ENCODE data around the gene SAV1. TPM values are rescaled to one million over a fixed set of nuclear protein-coding genes. Genes with fewer than 3 reads are reported as not detected.

Gene SAV1
- total and polyA plus RNA-seq, 2 experiments from 2014 or later: 28.6 to 30.2 TPM

GRCh38 chr14:50612806-50613205, 55.3 kb downstream of the SAV1 start:
- Histone ChIP-seq H3K36me3 (ENCODE audit: low read depth) (no peaks in the 10 kb centered on the region), H3K27me3 (replicated peaks; ENCODE audit: insufficient read depth) (no peaks in the 10 kb centered on the region), H3K9ac (no peak overlapping the region), H2AFZ (no peak overlapping the region), H3K4me1 (ENCODE audit: insufficient read depth) (peaks cover 14% of the 10 kb centered on the region), H3K9me2 (ENCODE audit: insufficient read depth) (no peaks in the 10 kb centered on the region), H3K79me2 (ENCODE audit: insufficient read depth) (no peaks in the 10 kb centered on the region), H3F3A (ENCODE audit: insufficient read depth) (peaks cover 12% of the 10 kb centered on the region), H3K27ac (no peak overlapping the region), H3K4me3 (no peak overlapping the region), H3K4me2 (ENCODE audit: unreplicated experiment) (no peak overlapping the region), H3K9me3 (ENCODE audit: low read depth) (no peaks in the 10 kb centered on the region), H4K20me1 (ENCODE audit: insufficient read depth) (no peaks in the 10 kb centered on the region)
- WGBS, 2 experiments (ENCODE audit: low coverage in 1 of 2, low lambda C conversion rate in 2 of 2, missing lambda C conversion rate in 2 of 2): 84 to 88% methylated on average over 3 of the region's 3 CpGs
- TF ChIP-seq EZH2phosphoT487 (IDR thresholded peaks at IDR 0.05; ENCODE audit: insufficient read depth, low read depth) (no peak), EZH2 (IDR thresholded peaks at IDR 0.05; ENCODE audit: insufficient read depth, poor library complexity, severe bottlenecking) (no peak)
- in situ Hi-C loops (cut with MboI): loop anchor here (10.0 to 25.0 kb wide), 2 partner anchors 162 to 599 kb away; no protein-coding TSS in a partner anchor
- DNase-seq: no peak

GRCh38 chr14:50610465-50610864, 57.6 kb downstream of the SAV1 start:
- DNase-seq: no peak
- Histone ChIP-seq H3K9me2 (ENCODE audit: insufficient read depth) (no peaks in the 10 kb centered on the region), H4K20me1 (ENCODE audit: insufficient read depth) (no peaks in the 10 kb centered on the region), H3K4me2 (ENCODE audit: unreplicated experiment) (no peak overlapping the region), H3K4me3 (no peak overlapping the region), H3K9me3 (ENCODE audit: low read depth) (no peaks in the 10 kb centered on the region), H3K79me2 (ENCODE audit: insufficient read depth) (no peaks in the 10 kb centered on the region), H3K4me1 (ENCODE audit: insufficient read depth) (peaks cover 35% of the 10 kb centered on the region), H3F3A (ENCODE audit: insufficient read depth) (peaks cover 26% of the 10 kb centered on the region), H3K27me3 (replicated peaks; ENCODE audit: insufficient read depth) (no peaks in the 10 kb centered on the region), H3K27ac (no peak overlapping the region), H2AFZ (no peak overlapping the region), H3K36me3 (ENCODE audit: low read depth) (no peaks in the 10 kb centered on the region), H3K9ac (no peak overlapping the region)
- TF ChIP-seq EZH2phosphoT487 (IDR thresholded peaks at IDR 0.05; ENCODE audit: insufficient read depth, low read depth): no peak
- TF ChIP-seq EZH2 (IDR thresholded peaks at IDR 0.05; ENCODE audit: insufficient read depth, poor library complexity, severe bottlenecking): no peak
- WGBS, 2 experiments (ENCODE audit: low coverage in 1 of 2, low lambda C conversion rate in 2 of 2, missing lambda C conversion rate in 2 of 2): 15 to 19% methylated on average over 1 of the region's 1 CpG
- in situ Hi-C loops (cut with MboI): loop anchor here (10.0 to 25.0 kb wide), 2 partner anchors 164 to 602 kb away; no protein-coding TSS in a partner anchor

GRCh38 chr14:50608302-50608851, 59.7 kb downstream of the SAV1 start:
- Histone ChIP-seq H3K27ac (no peak overlapping the region), H4K20me1 (ENCODE audit: insufficient read depth) (no peaks in the 10 kb centered on the region), H3K27me3 (replicated peaks; ENCODE audit: insufficient read depth) (no peaks in the 10 kb centered on the region), H3K4me2 (ENCODE audit: unreplicated experiment) (peak overlapping the region; percentile 36), H3K36me3 (ENCODE audit: low read depth) (no peaks in the 10 kb centered on the region), H3F3A (ENCODE audit: insufficient read depth) (peaks cover 26% of the 10 kb centered on the region), H3K4me1 (ENCODE audit: insufficient read depth) (peaks cover 41% of the 10 kb centered on the region), H3K79me2 (ENCODE audit: insufficient read depth) (no peaks in the 10 kb centered on the region), H3K9me2 (ENCODE audit: insufficient read depth) (no peaks in the 10 kb centered on the region), H3K9me3 (ENCODE audit: low read depth) (no peaks in the 10 kb centered on the region), H3K4me3 (no peak overlapping the region), H2AFZ (no peak overlapping the region), H3K9ac (no peak overlapping the region)
- 2 to 8% methylated on average over 1 of the region's 1 CpG for WGBS, 2 experiments (ENCODE audit: low coverage in 1 of 2, low lambda C conversion rate in 2 of 2, missing lambda C conversion rate in 2 of 2)
- in situ Hi-C loops (cut with MboI): loop anchor here (25.0 kb wide), 1 partner anchor 604 kb away; no protein-coding TSS in a partner anchor
- peak; percentile 45 for DNase-seq
- no peak for TF ChIP-seq EZH2 (IDR thresholded peaks at IDR 0.05; ENCODE audit: insufficient read depth, poor library complexity, severe bottlenecking)
- no peak for TF ChIP-seq EZH2phosphoT487 (IDR thresholded peaks at IDR 0.05; ENCODE audit: insufficient read depth, low read depth)

- no peaks in the 10 kb centered on the region for H3K27me3 ChIP-seq (replicated peaks; ENCODE audit: insufficient read depth)
- no peaks in the 10 kb centered on the region for H3K9me2 ChIP-seq (ENCODE audit: insufficient read depth)
- WGBS, 2 experiments (ENCODE audit: low coverage in 1 of 2, low lambda C conversion rate in 2 of 2, missing lambda C conversion rate in 2 of 2): 13 to 14% methylated on average over 1 of the region's 1 CpG
- no peaks in the 10 kb centered on the region for H3K9me3 ChIP-seq (ENCODE audit: low read depth)
- no peaks in the 10 kb centered on the region for H4K20me1 ChIP-seq (ENCODE audit: insufficient read depth)
- H3F3A ChIP-seq (ENCODE audit: insufficient read depth): peaks cover 26% of the 10 kb centered on the region
- H3K4me2 ChIP-seq (ENCODE audit: unreplicated experiment): peak overlapping the region; percentile 63
- in situ Hi-C loops (cut with MboI): loop anchor here (25.0 kb wide), 1 partner anchor 605 kb away; no protein-coding TSS in a partner anchor
- H3K9ac ChIP-seq: no peak overlapping the region
- peaks cover 44% of the 10 kb centered on the region for H3K4me1 ChIP-seq (ENCODE audit: insufficient read depth)
- H2AFZ ChIP-seq: no peak overlapping the region
- 0 out of 2 replicates have a peak overlapping the region, but pooled peaks have one; percentile 5 for H3K4me3 ChIP-seq
- no peak for DNase-seq
- no peaks in the 10 kb centered on the region for H3K36me3 ChIP-seq (ENCODE audit: low read depth)
- no peak for TF ChIP-seq EZH2 (IDR thresholded peaks at IDR 0.05; ENCODE audit: insufficient read depth, poor library complexity, severe bottlenecking)
- TF ChIP-seq EZH2phosphoT487 (IDR thresholded peaks at IDR 0.05; ENCODE audit: insufficient read depth, low read depth): no peak
- no peaks in the 10 kb centered on the region for H3K79me2 ChIP-seq (ENCODE audit: insufficient read depth)
- H3K27ac ChIP-seq: peak overlapping the region; percentile 59
These were observed 60.3 kb downstream of the SAV1 start for GRCh38 chr14:50607761-50608160.

Data from GM23248 (cell line).